Endothelial cell of umbilical vein (primary cell): Measurements from ENCODE around the gene KIN.

Source experiments
- EZH2 ChIP-seq: IDR thresholded peaks from 2 replicates; pipeline ENCODE4 v1.6.1; 2012; ENCODE audit warnings: borderline replicate concordance, low read depth, mild to moderate bottlenecking, moderate library complexity, low read length, inconsistent platforms; ENCODE audit not compliant: severe bottlenecking
- FOS ChIP-seq: IDR thresholded peaks from 2 replicates; pipeline ENCODE4 v1.6.1; 2011; ENCODE audit warnings: mild to moderate bottlenecking, low read length, moderate library complexity, borderline replicate concordance; ENCODE audit not compliant: insufficient read depth
- GATA2 ChIP-seq: IDR thresholded peaks from 2 replicates; pipeline ENCODE4 v1.7.0; 2011; ENCODE audit warnings: low read depth, mild to moderate bottlenecking, moderate library complexity, mixed read lengths, low read length; ENCODE audit not compliant: insufficient read length, insufficient read depth
- JUN ChIP-seq: IDR thresholded peaks from 2 replicates; pipeline ENCODE4 v1.6.1; 2011; ENCODE audit warnings: borderline replicate concordance, low read depth; ENCODE audit not compliant: insufficient read length, insufficient read depth
- MYC ChIP-seq: IDR thresholded peaks from one replicate; pipeline ENCODE4 v1.6.1; 2011; ENCODE audit warnings: mild to moderate bottlenecking, low read depth, low read length
- POLR2A ChIP-seq: IDR thresholded peaks from 2 replicates; pipeline ENCODE4 v1.6.1; 2012; ENCODE audit warnings: low read depth, mild to moderate bottlenecking, control low read depth, low read length
- POLR2AphosphoS5 ChIP-seq: IDR thresholded peaks from 2 replicates; pipeline ENCODE4 v1.6.1; 2012; ENCODE audit warnings: low read depth, mild to moderate bottlenecking, control low read depth, low read length, moderate library complexity; ENCODE audit not compliant: insufficient read depth
- TF ChIP-seq, protein P1 (sequence below), 2 donors: IDR thresholded peaks; 1 replicate in 1 of 2; 2 replicates in 1 of 2; pipeline ENCODE4 v1.5.1; 2011; ENCODE audit warnings: low read length in 2 of 2, mild to moderate bottlenecking in 2 of 2, moderate library complexity in 2 of 2, control low read depth in 1 of 2, inconsistent platforms in 1 of 2, low read depth in 1 of 2; ENCODE audit not compliant: insufficient read depth in 1 of 2; ENCODE audit errors: extremely low read depth in 1 of 2
- TF ChIP-seq, protein P2 (sequence below): IDR thresholded peaks from 2 replicates; pipeline ENCODE4 v1.6.1; 2011; ENCODE audit not compliant: insufficient read depth, insufficient read length

- TF ChIP-seq POLR2AphosphoS5 (no peak), MYC (no peak), EZH2 (no peak), POLR2A (no peak), JUN (no peak), GATA2 (no peak), FOS (no peak)
- TF ChIP-seq, protein P1, sequence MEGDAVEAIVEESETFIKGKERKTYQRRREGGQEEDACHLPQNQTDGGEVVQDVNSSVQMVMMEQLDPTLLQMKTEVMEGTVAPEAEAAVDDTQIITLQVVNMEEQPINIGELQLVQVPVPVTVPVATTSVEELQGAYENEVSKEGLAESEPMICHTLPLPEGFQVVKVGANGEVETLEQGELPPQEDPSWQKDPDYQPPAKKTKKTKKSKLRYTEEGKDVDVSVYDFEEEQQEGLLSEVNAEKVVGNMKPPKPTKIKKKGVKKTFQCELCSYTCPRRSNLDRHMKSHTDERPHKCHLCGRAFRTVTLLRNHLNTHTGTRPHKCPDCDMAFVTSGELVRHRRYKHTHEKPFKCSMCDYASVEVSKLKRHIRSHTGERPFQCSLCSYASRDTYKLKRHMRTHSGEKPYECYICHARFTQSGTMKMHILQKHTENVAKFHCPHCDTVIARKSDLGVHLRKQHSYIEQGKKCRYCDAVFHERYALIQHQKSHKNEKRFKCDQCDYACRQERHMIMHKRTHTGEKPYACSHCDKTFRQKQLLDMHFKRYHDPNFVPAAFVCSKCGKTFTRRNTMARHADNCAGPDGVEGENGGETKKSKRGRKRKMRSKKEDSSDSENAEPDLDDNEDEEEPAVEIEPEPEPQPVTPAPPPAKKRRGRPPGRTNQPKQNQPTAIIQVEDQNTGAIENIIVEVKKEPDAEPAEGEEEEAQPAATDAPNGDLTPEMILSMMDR (IDR thresholded peaks at IDR 0.05; ENCODE audit: extremely low read depth in 1 of 2, insufficient read depth in 1 of 2, low read depth in 1 of 2, low read length in 2 of 2) = no peak
- TF ChIP-seq, protein P2, sequence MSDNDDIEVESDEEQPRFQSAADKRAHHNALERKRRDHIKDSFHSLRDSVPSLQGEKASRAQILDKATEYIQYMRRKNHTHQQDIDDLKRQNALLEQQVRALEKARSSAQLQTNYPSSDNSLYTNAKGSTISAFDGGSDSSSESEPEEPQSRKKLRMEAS = no peak
These were observed 19.4 kb downstream of the KIN start for GRCh38 chr10:7768417-7768816.
